K562 (cell line): Measurements from ENCODE around the gene ROBO3. TPM values are rescaled to one million over a fixed set of nuclear protein-coding genes. Genes with fewer than 3 reads are reported as not detected.

ENCODE experiments used
- ARID2 ChIP-seq: fragments of 450-650 bp; IDR thresholded peaks from 2 replicates; pipeline ENCODE4 v1.6.1; 2017; ENCODE audit warnings: antibody characterized with exemption, mild to moderate bottlenecking
- CC2D1A ChIP-seq: fragments of 450-650 bp; IDR thresholded peaks from 2 replicates; pipeline ENCODE4 v1.6.1; 2017; ENCODE audit warnings: mild to moderate bottlenecking
- CHD4 ChIP-seq: fragments of 200-600 bp; sonication (generic); IDR thresholded peaks from 3 replicates; pipeline ENCODE4 v1.6.1; 2012; ENCODE audit warnings: low read depth, mild to moderate bottlenecking, mixed read lengths, low read length, inconsistent platforms; ENCODE audit not compliant: insufficient read depth, insufficient replicate concordance, poor library complexity, severe bottlenecking
- DPF2 ChIP-seq: fragments of 450-650 bp; IDR thresholded peaks from 2 replicates; pipeline ENCODE4 v1.6.1; 2016
- MAFG ChIP-seq: fragments of 450-650 bp; conservative IDR thresholded peaks from 2 replicates; pipeline ENCODE4 v1.6.1; 2016; ENCODE audit warnings: missing genetic modification characterization, missing compliant biosample characterization
- MCM3 ChIP-seq: fragments of 450-650 bp; IDR thresholded peaks from 2 replicates; pipeline ENCODE4 v1.6.1; 2016
- NFE2 ChIP-seq: IDR thresholded peaks from 2 replicates; pipeline ENCODE4 v1.6.1; 2014; ENCODE audit warnings: antibody characterized with exemption, low read depth
- RAD21 ChIP-seq, 2 experiments: fragments of 250-450 bp in 1 of 2; fragments of 450-650 bp in 1 of 2; sonication (Bioruptor Pico) in 1 of 2; formaldehyde crosslinking in 1 of 2; IDR thresholded peaks in 1 of 2; conservative IDR thresholded peaks in 1 of 2; 2 replicates each; pipeline versions ENCODE4 v1.4.0 to v1.8.0; 2020 to 2022; ENCODE audit warnings: mild to moderate bottlenecking in 2 of 2, moderate library complexity in 1 of 2
- SRF ChIP-seq, 2 experiments: fragments of 250-450, 450-650 bp in 1 of 2; sonication (Bioruptor Pico) in 1 of 2; sonication (generic) in 1 of 2; formaldehyde crosslinking; IDR thresholded peaks; 2 replicates each; pipeline versions ENCODE4 v1.5.0 to v1.5.1; 2020 to 2022; ENCODE audit warnings: mild to moderate bottlenecking in 1 of 2, missing genetic modification reagents in 1 of 2
- polyA plus RNA-seq, 8 experiments: library from polyadenylated mRNA; depleted of rRNA in 4 of 8; stranded (reverse) in 5 of 8; unstranded in 3 of 8; fragments of >200 nt; fragmentation: Nextera tagmentation in 2 of 8; fragmentation: Illumina TruSeq in 1 of 8; extraction: Ambion mirVana in 2 of 8; extraction: Trizol in 1 of 8; gene quantifications; 2 replicates each; pipeline versions ENCODE4 v1.2.1 to v1.2.3, GENCODE V29; 2011 to 2014; ENCODE audit warnings: inconsistent platforms in 1 of 8, missing spikeins in 1 of 8
- total RNA-seq, 7 experiments: library from RNA; depleted of rRNA in 6 of 7; stranded (reverse); fragments of >200 nt in 6 of 7; fragmentation: Illumina TruSeq in 2 of 7; extraction: Trizol in 2 of 7; gene quantifications; 2 replicates each; pipeline versions ENCODE4 v1.2.1 to v1.2.3, GENCODE V29; 2011 to 2021; ENCODE audit warnings: low replicate concordance in 1 of 7
- TF ChIP-seq, protein P1 (sequence below): IDR thresholded peaks from 3 replicates; pipeline ENCODE4 v1.6.1; 2011; ENCODE audit warnings: borderline replicate concordance, mild to moderate bottlenecking, moderate library complexity; ENCODE audit not compliant: insufficient read length; ENCODE audit errors: extremely low read depth
- TF ChIP-seq, protein P2 (sequence below), 2 experiments: fragments of 200-800 bp in 1 of 2; sonication (Bioruptor generic) in 1 of 2; sonication (generic) in 1 of 2; formaldehyde crosslinking in 1 of 2; IDR thresholded peaks in 1 of 2; conservative IDR thresholded peaks in 1 of 2; 2 replicates each; pipeline versions ENCODE4 v1.5.0 to v1.6.1; 2016 to 2020; ENCODE audit warnings: missing compliant biosample characterization in 1 of 2, missing genetic modification characterization in 1 of 2, missing genetic modification reagents in 1 of 2
- TF ChIP-seq, protein P3 (sequence below), 2 experiments: fragments of 450-650 bp; formaldehyde crosslinking in 1 of 2; IDR thresholded peaks; 2 replicates each; pipeline versions ENCODE4 v1.4.0 to v1.6.1; 2014 to 2020; ENCODE audit warnings: mild to moderate bottlenecking in 2 of 2, borderline replicate concordance in 1 of 2, low read depth in 1 of 2
- TF ChIP-seq, protein P4 (sequence below): sonication (generic); formaldehyde crosslinking; IDR thresholded peaks from 2 replicates; pipeline ENCODE4 v1.5.0; 2020; ENCODE audit warnings: missing genetic modification reagents

ROBO3 gene
- total and polyA plus RNA-seq, 9 of the 15 experiments (the other 6 are each of a cell fraction or from before 2014, with no cell fraction given), result 0.29 to 1.4 (median 0.97) TPM; not detected in 2

DNA sequence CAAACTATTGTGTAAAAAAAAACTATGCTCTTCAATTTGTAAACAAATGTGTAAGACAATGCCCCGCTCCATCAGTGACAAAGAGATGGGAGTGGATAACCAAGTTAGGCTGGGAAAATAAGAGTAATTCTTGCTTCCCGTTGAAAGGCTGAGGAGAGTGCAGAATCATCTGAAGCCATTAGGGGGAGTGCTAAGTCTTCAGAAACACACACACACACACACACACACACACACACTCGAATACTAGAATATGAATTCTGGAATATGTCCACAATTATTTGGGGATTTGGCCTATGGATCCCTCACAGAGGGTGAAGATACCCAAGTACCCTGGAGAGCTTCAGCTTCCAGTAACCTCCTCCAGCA is 27.8 kb upstream of the ROBO3 start (continued):
- TF ChIP-seq, protein P1, sequence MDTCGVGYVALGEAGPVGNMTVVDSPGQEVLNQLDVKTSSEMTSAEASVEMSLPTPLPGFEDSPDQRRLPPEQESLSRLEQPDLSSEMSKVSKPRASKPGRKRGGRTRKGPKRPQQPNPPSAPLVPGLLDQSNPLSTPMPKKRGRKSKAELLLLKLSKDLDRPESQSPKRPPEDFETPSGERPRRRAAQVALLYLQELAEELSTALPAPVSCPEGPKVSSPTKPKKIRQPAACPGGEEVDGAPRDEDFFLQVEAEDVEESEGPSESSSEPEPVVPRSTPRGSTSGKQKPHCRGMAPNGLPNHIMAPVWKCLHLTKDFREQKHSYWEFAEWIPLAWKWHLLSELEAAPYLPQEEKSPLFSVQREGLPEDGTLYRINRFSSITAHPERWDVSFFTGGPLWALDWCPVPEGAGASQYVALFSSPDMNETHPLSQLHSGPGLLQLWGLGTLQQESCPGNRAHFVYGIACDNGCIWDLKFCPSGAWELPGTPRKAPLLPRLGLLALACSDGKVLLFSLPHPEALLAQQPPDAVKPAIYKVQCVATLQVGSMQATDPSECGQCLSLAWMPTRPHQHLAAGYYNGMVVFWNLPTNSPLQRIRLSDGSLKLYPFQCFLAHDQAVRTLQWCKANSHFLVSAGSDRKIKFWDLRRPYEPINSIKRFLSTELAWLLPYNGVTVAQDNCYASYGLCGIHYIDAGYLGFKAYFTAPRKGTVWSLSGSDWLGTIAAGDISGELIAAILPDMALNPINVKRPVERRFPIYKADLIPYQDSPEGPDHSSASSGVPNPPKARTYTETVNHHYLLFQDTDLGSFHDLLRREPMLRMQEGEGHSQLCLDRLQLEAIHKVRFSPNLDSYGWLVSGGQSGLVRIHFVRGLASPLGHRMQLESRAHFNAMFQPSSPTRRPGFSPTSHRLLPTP, result no peak
- TF ChIP-seq, protein P2, sequence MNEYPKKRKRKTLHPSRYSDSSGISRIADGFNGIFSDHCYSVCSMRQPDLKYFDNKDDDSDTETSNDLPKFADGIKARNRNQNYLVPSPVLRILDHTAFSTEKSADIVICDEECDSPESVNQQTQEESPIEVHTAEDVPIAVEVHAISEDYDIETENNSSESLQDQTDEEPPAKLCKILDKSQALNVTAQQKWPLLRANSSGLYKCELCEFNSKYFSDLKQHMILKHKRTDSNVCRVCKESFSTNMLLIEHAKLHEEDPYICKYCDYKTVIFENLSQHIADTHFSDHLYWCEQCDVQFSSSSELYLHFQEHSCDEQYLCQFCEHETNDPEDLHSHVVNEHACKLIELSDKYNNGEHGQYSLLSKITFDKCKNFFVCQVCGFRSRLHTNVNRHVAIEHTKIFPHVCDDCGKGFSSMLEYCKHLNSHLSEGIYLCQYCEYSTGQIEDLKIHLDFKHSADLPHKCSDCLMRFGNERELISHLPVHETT (CRISPR knock-in tag; conservative IDR thresholded peaks at IDR 0.05 in 1 of 2, IDR thresholded peaks at IDR 0.05 in 1 of 2), result 0 out of 4 replicates have a peak, but pooled peaks of 1 of the 2 experiments have one; percentile 30
- TF ChIP-seq ARID2 (0 out of 2 replicates have a peak, but pooled peaks have one; percentile 40), NFE2 (peak; percentile 42), MCM3 (0 out of 2 replicates have a peak, but pooled peaks have one; percentile 80), DPF2 (0 out of 2 replicates have a peak, but pooled peaks have one; percentile 11), MAFG (tag) (0 out of 2 replicates have a peak, but pooled peaks have one; percentile 4), CHD4 (no peak), SRF (CRISPR knock-in tag; IDR thresholded peaks at IDR 0.05) (no peak), RAD21 (CRISPR knock-in tag; conservative IDR thresholded peaks at IDR 0.05 in 1 of 2, IDR thresholded peaks at IDR 0.05 in 1 of 2) (peak; percentile 59 to 85), CC2D1A (0 out of 2 replicates have a peak, but pooled peaks have one; percentile 45)
- TF ChIP-seq, protein P3, sequence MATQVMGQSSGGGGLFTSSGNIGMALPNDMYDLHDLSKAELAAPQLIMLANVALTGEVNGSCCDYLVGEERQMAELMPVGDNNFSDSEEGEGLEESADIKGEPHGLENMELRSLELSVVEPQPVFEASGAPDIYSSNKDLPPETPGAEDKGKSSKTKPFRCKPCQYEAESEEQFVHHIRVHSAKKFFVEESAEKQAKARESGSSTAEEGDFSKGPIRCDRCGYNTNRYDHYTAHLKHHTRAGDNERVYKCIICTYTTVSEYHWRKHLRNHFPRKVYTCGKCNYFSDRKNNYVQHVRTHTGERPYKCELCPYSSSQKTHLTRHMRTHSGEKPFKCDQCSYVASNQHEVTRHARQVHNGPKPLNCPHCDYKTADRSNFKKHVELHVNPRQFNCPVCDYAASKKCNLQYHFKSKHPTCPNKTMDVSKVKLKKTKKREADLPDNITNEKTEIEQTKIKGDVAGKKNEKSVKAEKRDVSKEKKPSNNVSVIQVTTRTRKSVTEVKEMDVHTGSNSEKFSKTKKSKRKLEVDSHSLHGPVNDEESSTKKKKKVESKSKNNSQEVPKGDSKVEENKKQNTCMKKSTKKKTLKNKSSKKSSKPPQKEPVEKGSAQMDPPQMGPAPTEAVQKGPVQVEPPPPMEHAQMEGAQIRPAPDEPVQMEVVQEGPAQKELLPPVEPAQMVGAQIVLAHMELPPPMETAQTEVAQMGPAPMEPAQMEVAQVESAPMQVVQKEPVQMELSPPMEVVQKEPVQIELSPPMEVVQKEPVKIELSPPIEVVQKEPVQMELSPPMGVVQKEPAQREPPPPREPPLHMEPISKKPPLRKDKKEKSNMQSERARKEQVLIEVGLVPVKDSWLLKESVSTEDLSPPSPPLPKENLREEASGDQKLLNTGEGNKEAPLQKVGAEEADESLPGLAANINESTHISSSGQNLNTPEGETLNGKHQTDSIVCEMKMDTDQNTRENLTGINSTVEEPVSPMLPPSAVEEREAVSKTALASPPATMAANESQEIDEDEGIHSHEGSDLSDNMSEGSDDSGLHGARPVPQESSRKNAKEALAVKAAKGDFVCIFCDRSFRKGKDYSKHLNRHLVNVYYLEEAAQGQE (IDR thresholded peaks at IDR 0.05; ENCODE audit: borderline replicate concordance), result 0 out of 2 replicates have a peak, but pooled peaks have one; percentile 17
- TF ChIP-seq, protein P3 (CRISPR knock-in tag; IDR thresholded peaks at IDR 0.05; ENCODE audit: low read depth), result no peak
- TF ChIP-seq, protein P4, sequence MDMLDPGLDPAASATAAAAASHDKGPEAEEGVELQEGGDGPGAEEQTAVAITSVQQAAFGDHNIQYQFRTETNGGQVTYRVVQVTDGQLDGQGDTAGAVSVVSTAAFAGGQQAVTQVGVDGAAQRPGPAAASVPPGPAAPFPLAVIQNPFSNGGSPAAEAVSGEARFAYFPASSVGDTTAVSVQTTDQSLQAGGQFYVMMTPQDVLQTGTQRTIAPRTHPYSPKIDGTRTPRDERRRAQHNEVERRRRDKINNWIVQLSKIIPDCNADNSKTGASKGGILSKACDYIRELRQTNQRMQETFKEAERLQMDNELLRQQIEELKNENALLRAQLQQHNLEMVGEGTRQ (CRISPR knock-in tag), result no peak
